GM19043 (cell line): Measurements from ENCODE around the gene SALL2.
"Not testable (repeated sequence)": the region's sequence is repeated elsewhere in the genome, so short reads cannot be mapped to it uniquely, and the experiment has no call there.

Experiments used
- ATAC-seq: cut with Tn5 transposase; IDR thresholded peaks from one replicate; pipeline ENCODE4 v1.9.1; 2021; ENCODE audit warnings: low read depth; ENCODE audit not compliant: unreplicated experiment

Gene SALL2

GRCh38 chr14:21525962-21526671 is at the start of gene SALL2:
Gene SALL2, minus strand, starts transcription at chr14:21526346. Its CDS starts 219 bp downstream, at chr14:21526127.
- no peak for ATAC-seq

GRCh38 chr14:21575661-21576060 is 49.5 kb upstream of the SALL2 start:
- no peak for ATAC-seq

GRCh38 chr14:21572604-21573003 is 46.5 kb upstream of the SALL2 start:
- ATAC-seq, result no peak

- ATAC-seq, result no peak
Measured at GRCh38 chr14:21558703-21559170, 32.6 kb upstream of the SALL2 start.

- ATAC-seq, result no peak
Measured at GRCh38 chr14:21557084-21557901, 31.1 kb upstream of the SALL2 start.

- no peak for ATAC-seq
Measured at GRCh38 chr14:21556378-21557083, 30.4 kb upstream of the SALL2 start.

GRCh38 chr14:21553266-21553665 is 27.1 kb upstream of the SALL2 start:
- no peak for ATAC-seq

GRCh38 chr14:21544588-21544987 is 18.4 kb upstream of the SALL2 start:
- not testable (repeated sequence) for ATAC-seq

GRCh38 chr14:21543963-21544362 is 17.8 kb upstream of the SALL2 start:
- no peak for ATAC-seq

GRCh38 chr14:21543521-21543960 is 17.4 kb upstream of the SALL2 start:
- ATAC-seq, result no peak

GRCh38 chr14:21541413-21542074 is 15.4 kb upstream of the SALL2 start:
- ATAC-seq, result no peak

GRCh38 chr14:21539189-21539940 is 13.2 kb upstream of the SALL2 start:
- no peak for ATAC-seq

GRCh38 chr14:21537090-21537424 is 10.9 kb upstream of the SALL2 start:
- no peak for ATAC-seq

GRCh38 chr14:21536418-21537089 is 10.4 kb upstream of the SALL2 start:
- ATAC-seq, result no peak

GRCh38 chr14:21535545-21536417 is 9.6 kb upstream of the SALL2 start:
- ATAC-seq, result no peak

GRCh38 chr14:21534576-21534975 is 8.4 kb upstream of the SALL2 start:
- ATAC-seq, result no peak

- no peak for ATAC-seq
Measured at GRCh38 chr14:21533294-21533693, 7.1 kb upstream of the SALL2 start.

GRCh38 chr14:21529515-21529914 is 3.4 kb upstream of the SALL2 start:
- no peak for ATAC-seq
